ENCODE data around the gene FAM229A.

- TF ChIP-seq POLR2A (IDR thresholded peaks at IDR 0.05): no peak
- TF ChIP-seq CTCF (IDR thresholded peaks at IDR 0.05): no peak
Observed at GRCh38 chr1:32398401-32398800, 36.1 kb upstream of the FAM229A start.
